Kidney capillary endothelial cell (primary cell): ENCODE measurements around the gene MACC1.

Source experiments
- DNase-seq: peaks from one replicate; pipeline ENCODE4 v3.0.0-alpha.2; 2018; ENCODE audit warnings: low spot score

MACC1 gene

GRCh38 chr7:20217193-20217948, at the start of gene MACC1:
Gene MACC1 (minus strand): TSS chr7:20217384. CDS start chr7:20161862, 55,522 bp downstream.
- DNase-seq, result no peak

- no peak for DNase-seq
Observed at GRCh38 chr7:20264623-20265022, 47.4 kb upstream of the MACC1 start.

GRCh38 chr7:20260223-20260622, 43.0 kb upstream of the MACC1 start:
- DNase-seq, result no peak

- DNase-seq, result no peak
Observed at GRCh38 chr7:20257212-20257611, 40.0 kb upstream of the MACC1 start.

- DNase-seq, result no peak
Observed at GRCh38 chr7:20249920-20250319, 32.7 kb upstream of the MACC1 start.

- DNase-seq, result no peak
Observed at GRCh38 chr7:20249376-20249775, 32.2 kb upstream of the MACC1 start.

GRCh38 chr7:20246236-20246635, 29.1 kb upstream of the MACC1 start:
- no peak for DNase-seq

- no peak for DNase-seq
Observed at GRCh38 chr7:20244334-20245120, 27.3 kb upstream of the MACC1 start.

- no peak for DNase-seq
Observed at GRCh38 chr7:20241911-20242261, 24.7 kb upstream of the MACC1 start.

- no peak for DNase-seq
Observed at GRCh38 chr7:20241194-20241910, 24.2 kb upstream of the MACC1 start.

- no peak for DNase-seq
Observed at GRCh38 chr7:20240080-20240926, 23.1 kb upstream of the MACC1 start.

- DNase-seq, result no peak
Observed at GRCh38 chr7:20238754-20239324, 21.7 kb upstream of the MACC1 start.

GRCh38 chr7:20238194-20238753, 21.1 kb upstream of the MACC1 start:
- no peak for DNase-seq

- DNase-seq, result no peak
Observed at GRCh38 chr7:20237464-20238193, 20.4 kb upstream of the MACC1 start.

- DNase-seq, result no peak
Observed at GRCh38 chr7:20236790-20237189, 19.6 kb upstream of the MACC1 start.

GRCh38 chr7:20236043-20236442, 18.9 kb upstream of the MACC1 start:
- DNase-seq, result no peak

- DNase-seq, result no peak
Observed at GRCh38 chr7:20235288-20235687, 18.1 kb upstream of the MACC1 start.

- DNase-seq, result no peak
Observed at GRCh38 chr7:20233362-20233761, 16.2 kb upstream of the MACC1 start.

- DNase-seq, result no peak
Observed at GRCh38 chr7:20232848-20233247, 15.7 kb upstream of the MACC1 start.
